Dermis microvascular lymphatic vessel endothelial cell (primary cell): ENCODE data around the gene CNTFR. TPM values are rescaled to one million over a fixed set of nuclear protein-coding genes. Genes with fewer than 3 reads are reported as not detected.
"Not testable (repeated sequence)": the region's sequence is repeated elsewhere in the genome, so short reads cannot be mapped to it uniquely, and the experiment has no call there.

Experiments used
- DNase-seq, 2 donors: peaks; one replicate each; pipeline versions ENCODE4 v3.0.0 to v3.0.0-alpha.2; 2010; ENCODE audit warnings: low read depth in 2 of 2
- total RNA-seq: library from RNA; depleted of rRNA; stranded (reverse); fragments of >200 nt; gene quantifications from 2 replicates; pipeline ENCODE4 v1.2.1, GENCODE V29; 2014

CNTFR gene
- total RNA-seq, 1 donor from 2014 or later: not detected

- no peak for DNase-seq
These were observed 34.0 kb downstream of the CNTFR start for GRCh38 chr9:34555500-34555899.

- DNase-seq: no peak
These were observed 34.5 kb downstream of the CNTFR start for GRCh38 chr9:34555002-34555348.

GRCh38 chr9:34554211-34555001 is 35.1 kb downstream of the CNTFR start:
- DNase-seq: no peak

GRCh38 chr9:34553511-34554021 is 36.0 kb downstream of the CNTFR start:
- no peak for DNase-seq

GRCh38 chr9:34552986-34553385 is 36.5 kb downstream of the CNTFR start:
- no peak for DNase-seq

- no peak for DNase-seq
These were observed 36.9 kb downstream of the CNTFR start for GRCh38 chr9:34552606-34552981.

GRCh38 chr9:34551751-34552605 is 37.5 kb downstream of the CNTFR start:
- DNase-seq: no peak

GRCh38 chr9:34550681-34551270 is 38.7 kb downstream of the CNTFR start:
- DNase-seq: no peak

GRCh38 chr9:34550016-34550680 is 39.4 kb downstream of the CNTFR start:
- DNase-seq: no peak

GRCh38 chr9:34549407-34549732 is 40.2 kb downstream of the CNTFR start:
- DNase-seq: no peak

- peak; percentile 36 to 63 for DNase-seq
These were observed 41.4 kb downstream of the CNTFR start for GRCh38 chr9:34547960-34548611.

GRCh38 chr9:34546834-34547827 is 42.4 kb downstream of the CNTFR start:
- DNase-seq: peak; percentile 31 to 79

GRCh38 chr9:34546102-34546833 is 43.3 kb downstream of the CNTFR start:
- no peak for DNase-seq

GRCh38 chr9:34545497-34545896 is 44.0 kb downstream of the CNTFR start:
- DNase-seq: no peak

GRCh38 chr9:34544035-34544434 is 45.5 kb downstream of the CNTFR start:
- DNase-seq: no peak

GRCh38 chr9:34541540-34541939 is 48.0 kb downstream of the CNTFR start:
- no peak for DNase-seq

GRCh38 chr9:34540827-34541226 is 48.7 kb downstream of the CNTFR start:
- DNase-seq: peak in 1 of 2 donors; percentile 74

- DNase-seq: no peak
These were observed 52.8 kb downstream of the CNTFR start for GRCh38 chr9:34536685-34537084.

- DNase-seq: not testable (repeated sequence)
These were observed 57.5 kb downstream of the CNTFR start for GRCh38 chr9:34532041-34532440.
